NCI-H1694 (cell line): ENCODE data around the gene TDRD7.

Source experiments
- DNase-seq: peaks from one replicate; lab custom pipeline; 2025; lab: John Stamatoyannopoulos, UW

The TDRD7 gene

DNA sequence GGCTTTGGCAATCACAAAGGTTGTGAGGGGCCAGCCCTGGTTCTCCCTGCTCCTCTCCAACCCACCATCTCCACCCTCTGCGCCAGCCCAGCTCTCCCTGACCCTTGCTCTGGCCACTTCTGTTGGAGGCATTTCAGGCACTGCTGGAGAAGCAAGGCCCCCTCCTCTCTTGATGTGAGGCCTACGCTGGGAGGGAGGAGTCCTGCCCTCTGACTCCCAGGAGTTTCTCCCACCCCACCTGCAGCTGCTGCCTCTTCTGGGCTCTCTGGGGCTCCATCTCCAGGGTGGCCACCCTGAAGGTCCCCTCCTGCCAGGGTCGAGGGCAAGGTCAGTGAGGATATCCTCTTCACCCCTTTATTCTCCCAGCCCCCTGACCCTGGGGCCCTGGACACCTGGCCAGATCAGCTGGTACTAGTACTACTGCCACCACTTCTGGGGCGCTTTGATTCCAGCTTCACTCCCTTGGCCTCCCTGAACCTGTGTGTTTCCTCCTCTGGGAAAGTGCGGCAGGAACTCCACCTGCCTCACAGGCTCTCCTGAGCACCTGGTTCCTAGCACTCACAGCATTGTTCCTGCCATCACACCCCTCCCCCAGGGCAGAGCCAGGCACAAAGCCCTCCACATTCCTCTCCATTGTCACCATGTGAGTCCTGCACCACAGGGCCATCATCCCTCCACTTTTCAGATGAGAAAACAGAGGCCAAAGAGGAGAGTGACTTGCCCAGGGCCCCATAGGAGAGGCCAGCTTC is 23.8 kb upstream of the TDRD7 start:
- no peak for DNase-seq

- DNase-seq: no peak
Measured at GRCh38 chr9:97388721-97389238, 23.1 kb upstream of the TDRD7 start.

DNA sequence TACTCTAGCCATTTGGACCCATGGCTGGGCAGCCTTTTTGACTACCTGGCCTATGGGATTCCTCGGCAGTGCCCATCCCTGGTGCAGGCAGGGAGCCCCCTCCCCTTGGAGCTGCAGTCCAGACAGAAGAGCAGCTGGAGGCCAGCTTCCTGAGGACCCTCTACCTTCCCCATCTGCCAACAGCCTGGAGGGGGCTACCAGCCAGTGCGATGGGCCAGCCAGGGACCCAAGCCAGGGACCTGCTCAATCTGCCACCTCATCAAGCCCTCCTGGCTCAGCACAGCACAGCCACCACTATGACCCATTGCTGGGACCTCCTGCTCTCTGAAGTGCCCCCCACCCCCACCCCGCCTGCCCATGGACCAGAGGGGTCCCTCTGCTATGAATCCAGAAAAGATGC is 22.6 kb upstream of the TDRD7 start:
- no peak for DNase-seq

DNA sequence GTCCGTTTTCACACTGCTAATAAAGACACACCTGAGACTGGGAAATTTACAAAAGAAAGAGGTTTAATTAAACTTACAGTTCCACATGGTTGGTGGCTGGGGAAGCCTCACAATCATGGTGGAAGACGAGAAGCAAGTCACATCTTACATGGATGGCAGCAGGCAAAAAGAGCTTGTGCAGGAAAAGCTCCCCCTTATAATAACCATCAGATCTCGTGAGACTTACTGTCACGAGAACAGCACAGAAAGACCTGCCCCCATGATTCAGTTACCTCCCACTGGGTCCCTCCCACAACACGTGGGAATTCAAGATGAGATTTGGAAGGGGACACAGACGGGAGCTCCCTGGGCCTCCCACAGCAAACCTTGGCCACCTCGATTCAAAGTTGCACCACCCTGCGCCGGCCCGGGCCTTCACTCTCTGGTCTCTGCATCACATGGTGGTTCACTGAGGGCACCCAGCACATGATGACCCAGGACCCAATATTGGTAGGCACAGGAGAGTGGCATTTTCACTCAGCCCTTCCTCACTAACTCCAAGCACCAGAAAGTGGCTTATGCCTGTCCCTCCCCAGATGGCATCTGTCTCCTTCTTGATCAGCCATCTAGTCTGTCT is 21.0 kb upstream of the TDRD7 start:
- no peak for DNase-seq

- no peak for DNase-seq
Measured at GRCh38 chr9:97394881-97395280, 17.0 kb upstream of the TDRD7 start.

DNA sequence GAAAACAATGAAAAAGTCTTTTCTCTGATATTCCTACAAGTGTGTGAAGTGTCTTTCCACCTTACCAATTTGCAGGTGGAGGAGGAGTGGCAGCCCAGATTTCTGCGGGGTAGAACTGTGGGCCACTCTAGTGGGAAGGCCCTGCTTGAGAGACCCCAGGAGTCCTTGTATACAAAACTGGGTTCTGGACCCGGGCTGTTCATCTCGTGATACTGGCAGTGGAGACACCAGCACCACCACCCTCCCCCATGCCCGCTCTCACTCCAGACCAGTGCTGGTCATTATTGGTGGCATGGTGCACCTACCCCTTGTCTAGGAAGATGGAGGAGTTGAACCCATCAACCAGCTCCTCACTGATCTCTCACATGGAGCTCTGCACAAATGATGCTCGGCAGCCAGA is 16.2 kb upstream of the TDRD7 start:
- DNase-seq: no peak

DNA sequence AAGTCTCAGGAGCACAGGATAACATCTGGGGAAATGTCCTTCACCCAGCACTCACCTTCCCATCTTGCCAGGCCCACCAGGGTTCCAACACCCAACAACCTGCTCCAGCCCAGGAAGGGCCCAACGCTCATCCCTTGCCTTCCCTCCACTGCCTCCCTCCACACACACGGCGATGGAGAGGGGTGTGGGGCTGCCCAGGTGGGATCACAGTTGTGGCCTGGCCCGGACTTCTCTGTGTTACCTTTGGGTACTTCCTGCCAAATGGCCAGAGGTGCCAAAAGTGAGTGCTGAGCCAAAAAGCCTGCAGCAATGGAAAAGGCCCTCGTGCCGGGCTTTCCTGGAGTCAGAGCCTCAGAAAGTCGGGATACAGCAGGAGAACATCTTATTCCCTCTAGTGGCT is 15.6 kb upstream of the TDRD7 start:
- DNase-seq: no peak

- DNase-seq: no peak
Measured at GRCh38 chr9:97397220-97397619, 14.7 kb upstream of the TDRD7 start.

GRCh38 chr9:97398999-97399758 is 12.7 kb upstream of the TDRD7 start:
- DNase-seq: peak; percentile 18

DNA sequence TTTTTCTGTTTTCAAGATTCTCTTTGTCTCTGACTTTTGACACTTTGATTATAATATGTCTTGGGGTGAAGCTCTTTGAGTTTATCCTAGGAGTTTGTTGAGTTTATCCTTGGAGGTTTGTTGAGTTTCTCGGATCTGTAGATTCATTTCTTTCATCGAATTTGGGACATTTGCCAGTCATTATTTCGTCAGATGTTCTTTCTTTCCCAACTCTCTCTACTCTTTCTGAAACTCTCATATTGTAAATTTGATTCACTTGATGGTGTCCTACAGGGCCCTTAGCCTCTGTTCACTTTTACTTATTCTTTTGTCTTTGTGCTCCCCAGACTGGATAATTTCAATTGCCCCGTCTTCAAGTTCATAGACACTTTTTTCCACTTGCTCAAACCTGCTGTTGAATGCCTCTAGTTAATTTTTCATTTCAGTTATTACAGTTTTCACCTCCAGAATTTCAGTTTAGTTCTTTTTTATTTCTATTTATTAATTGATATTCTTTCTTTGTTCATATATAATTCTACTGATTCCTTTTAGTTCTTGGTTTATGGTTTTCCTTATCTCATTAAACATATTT is 8.1 kb upstream of the TDRD7 start:
- no peak for DNase-seq

- DNase-seq: no peak
Measured at GRCh38 chr9:97405551-97405950, 6.3 kb upstream of the TDRD7 start.

GRCh38 chr9:97406620-97407177 is 5.2 kb upstream of the TDRD7 start:
- DNase-seq: no peak

- no peak for DNase-seq
Measured at GRCh38 chr9:97408562-97408961, 3.3 kb upstream of the TDRD7 start.

GRCh38 chr9:97411440-97411788 is 482 bp upstream of the TDRD7 start:
- no peak for DNase-seq

GRCh38 chr9:97412626-97413385 is 910 bp downstream of the TDRD7 start:
- DNase-seq: no peak

GRCh38 chr9:97413462-97413861 is 1.6 kb downstream of the TDRD7 start:
- DNase-seq: no peak

DNA sequence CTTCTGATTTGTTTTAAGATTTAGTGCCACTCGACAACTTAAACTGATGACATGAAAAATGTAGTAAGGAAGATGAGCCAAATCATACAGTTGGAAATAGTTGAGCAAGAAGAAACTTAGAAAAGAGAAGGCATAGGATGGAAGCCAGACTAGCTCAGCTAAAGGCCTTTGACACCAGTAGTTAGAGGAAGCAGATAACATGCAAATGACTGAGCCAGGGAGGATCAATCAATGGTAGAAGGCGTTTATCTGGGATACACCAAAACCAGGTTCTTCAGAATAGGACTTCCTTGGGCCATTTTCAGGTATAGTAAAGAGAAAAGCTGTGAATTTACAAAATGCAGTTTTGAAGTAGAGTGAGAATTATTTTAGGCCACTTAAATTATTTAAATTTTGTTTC is 3.2 kb downstream of the TDRD7 start:
- DNase-seq: no peak

DNA sequence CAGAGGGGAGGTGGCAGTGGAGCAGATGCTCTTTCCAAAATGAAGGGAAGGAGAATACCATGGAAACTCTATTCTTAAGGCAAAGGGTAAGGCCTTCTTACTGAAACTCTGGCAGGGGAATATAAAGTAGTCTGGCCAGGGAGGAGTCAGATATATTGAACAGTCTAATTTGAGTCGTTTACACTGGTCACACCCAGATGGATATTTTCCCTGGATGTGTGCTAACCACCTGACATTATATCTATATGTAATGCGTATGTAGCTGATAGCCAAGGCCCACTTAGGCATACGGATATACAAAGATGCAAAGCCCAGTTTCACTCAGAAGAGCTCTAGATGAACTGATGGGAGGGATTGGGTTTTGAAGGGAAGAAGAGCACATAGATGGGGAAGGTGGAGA is 7.0 kb downstream of the TDRD7 start:
- DNase-seq: no peak

- no peak for DNase-seq
Measured at GRCh38 chr9:97419309-97419867, 7.5 kb downstream of the TDRD7 start.

DNA sequence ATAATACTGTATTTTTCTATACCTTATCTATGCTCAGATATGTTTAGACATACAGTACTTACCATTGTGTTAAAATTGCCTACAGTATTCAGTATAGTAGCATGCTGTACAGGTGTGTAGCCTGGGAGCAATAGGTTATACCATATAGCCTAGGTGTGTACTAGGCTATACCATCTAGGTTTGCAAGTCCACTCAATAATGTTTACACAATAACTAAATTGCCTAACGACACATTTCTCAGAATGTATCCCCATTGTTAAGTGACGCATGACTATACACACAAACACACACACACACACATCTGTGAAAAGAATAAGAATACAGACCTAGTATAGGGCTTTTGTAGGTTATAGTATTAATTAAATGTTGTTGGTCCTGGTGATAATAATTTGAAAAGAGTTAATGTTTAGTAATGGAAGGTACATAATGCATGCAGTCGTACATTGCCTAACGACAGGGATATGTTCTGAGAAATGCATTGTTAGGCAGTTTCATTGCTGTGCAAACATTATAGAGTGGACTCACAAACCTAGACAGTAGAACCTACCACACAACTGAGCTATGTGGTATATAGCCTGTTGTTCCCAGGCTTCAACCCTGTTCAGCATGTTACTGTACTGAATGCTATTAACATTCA is 13.6 kb downstream of the TDRD7 start:
- no peak for DNase-seq

DNA sequence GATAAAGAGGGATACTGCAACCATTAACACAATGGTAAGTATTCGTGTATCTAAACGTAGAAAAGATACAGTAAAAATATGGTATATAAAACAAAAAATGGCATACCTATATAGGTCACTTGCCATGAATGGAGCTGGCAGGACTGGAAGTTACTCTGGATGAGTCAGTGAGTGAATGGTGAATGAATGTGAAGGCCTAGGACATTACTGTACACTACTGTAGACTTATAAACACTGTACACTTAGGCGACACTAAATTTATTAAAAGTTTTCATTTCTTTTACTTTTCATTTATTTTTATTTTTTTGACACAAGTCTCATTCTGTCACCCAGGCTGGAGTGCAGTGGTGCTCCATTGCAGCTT is 14.1 kb downstream of the TDRD7 start:
- DNase-seq: no peak
